NCI-H748 (cell line): ENCODE data around the gene CCDC154.

Experiments
- DNase-seq: peaks from one replicate; lab custom pipeline; 2025; ENCODE audit not compliant: unreplicated experiment; lab: John Stamatoyannopoulos, UW

Gene CCDC154

GRCh38 chr16:1457489-1458245 lies 13.3 kb upstream of the CCDC154 start:
- DNase-seq, result no peak

GRCh38 chr16:1456951-1457350 lies 12.6 kb upstream of the CCDC154 start:
- no peak for DNase-seq

GRCh38 chr16:1455190-1456171 lies 11.1 kb upstream of the CCDC154 start:
- DNase-seq, result no peak

DNA sequence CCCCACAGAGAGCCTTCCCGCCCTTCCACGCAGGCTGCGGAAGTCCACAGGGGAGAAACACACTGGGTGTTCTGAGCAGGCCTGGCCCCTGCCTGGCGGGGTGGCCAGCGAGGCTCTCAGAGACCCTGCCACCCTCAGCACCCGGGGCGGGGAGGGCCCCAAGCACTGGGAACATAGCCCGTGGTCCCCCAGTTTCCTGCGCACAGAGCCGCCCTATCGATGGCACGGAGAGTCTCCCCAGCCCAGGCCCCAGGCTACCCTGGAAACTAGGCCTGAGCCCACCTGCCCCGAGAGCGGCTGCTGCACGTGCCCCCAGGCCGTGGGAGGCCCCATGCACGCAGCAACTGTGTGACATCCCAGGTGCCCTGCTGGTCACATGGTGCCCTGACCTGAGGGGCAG lies 10.2 kb upstream of the CCDC154 start:
- DNase-seq, result no peak

DNA sequence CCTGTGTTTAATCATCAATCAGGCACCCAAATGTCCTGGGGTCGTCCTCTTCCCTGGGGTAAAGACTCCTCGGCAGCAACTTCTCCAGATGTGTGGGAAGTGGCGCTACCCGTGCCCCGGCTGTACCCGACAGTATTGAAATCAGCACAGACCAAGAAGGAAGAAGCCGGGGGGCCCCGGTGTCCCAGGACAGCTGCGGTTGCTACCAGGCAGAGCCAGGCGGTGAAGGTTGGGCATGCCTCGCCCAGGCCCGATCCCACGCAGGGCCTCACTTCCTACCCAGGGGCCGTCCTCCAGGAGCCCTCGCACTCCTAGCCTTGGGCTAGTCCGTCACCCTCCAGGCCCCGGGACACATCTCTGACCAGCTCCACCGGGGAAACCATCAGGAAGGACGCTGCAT lies 9.0 kb upstream of the CCDC154 start:
- no peak for DNase-seq

DNA sequence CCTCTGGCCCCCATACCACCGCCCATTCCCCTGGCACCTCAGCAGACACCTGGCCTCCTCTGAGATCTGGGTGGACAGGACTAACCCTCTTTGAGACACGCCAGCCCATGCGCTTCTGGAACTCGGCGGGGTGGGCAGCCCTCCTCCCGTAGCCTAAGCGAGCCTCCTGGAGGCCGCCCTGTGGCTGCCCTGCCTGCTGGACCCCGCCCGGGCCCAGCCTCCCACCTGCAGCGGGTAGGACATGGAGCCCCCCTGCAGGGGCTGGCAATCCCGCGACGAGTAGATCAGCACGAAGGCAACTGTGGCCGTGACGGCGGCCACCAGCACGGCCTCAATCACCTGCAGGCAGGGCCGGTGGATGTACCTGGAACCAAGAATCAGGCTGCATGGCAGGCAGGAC lies 8.2 kb upstream of the CCDC154 start:
- no peak for DNase-seq

- DNase-seq, result no peak
Observed at GRCh38 chr16:1451702-1452392, 7.5 kb upstream of the CCDC154 start.

DNA sequence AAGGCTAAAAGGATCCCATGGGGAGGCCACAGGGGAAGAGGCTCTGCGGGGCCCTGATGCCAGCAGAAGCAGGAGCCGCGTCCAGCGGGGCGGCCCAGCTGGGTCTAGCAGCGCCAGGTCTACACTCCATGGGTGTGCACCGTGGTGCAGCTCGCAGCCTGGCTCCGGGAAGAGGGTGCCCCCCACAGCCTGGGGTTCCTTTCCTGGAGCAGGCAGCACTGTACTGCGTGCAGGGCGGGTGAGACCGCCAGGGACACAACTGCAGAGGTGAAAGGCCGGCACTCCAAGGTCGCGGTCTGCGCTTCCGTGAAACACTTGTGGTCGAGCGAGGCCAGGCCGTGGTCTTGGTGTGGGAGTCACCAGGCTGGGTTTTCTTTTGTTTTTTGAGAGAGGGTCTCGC lies 6.5 kb upstream of the CCDC154 start:
- no peak for DNase-seq

- no peak for DNase-seq
Observed at GRCh38 chr16:1450218-1450617, 5.9 kb upstream of the CCDC154 start.

DNA sequence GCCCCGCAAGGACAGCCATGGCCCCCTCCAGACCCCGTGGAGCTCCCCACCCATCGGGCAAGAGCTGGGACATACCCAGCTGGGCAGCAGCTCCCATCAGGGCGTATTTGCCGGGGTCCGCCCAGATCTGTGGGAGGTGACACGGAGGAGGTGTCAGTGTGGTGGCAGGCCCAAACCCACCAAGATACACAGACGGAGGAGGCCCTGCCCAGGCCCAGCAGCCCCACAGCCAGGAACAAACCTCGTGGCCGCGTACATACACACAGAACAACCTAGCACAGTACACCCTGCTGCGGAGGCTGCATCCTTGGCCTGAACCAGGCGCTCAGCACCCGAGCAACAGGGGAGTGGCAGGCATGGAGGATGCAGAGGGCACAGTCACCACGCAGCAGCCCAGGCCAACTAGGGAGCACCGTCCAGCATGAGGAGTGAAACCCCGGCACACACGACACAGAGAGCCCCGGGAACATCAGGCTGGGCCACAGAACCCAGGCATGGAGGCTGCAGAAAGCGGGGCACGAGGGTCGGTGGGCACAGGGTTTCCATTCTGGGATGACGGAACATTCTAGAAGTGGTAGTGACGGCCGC lies 4.9 kb upstream of the CCDC154 start:
- no peak for DNase-seq

- no peak for DNase-seq
Observed at GRCh38 chr16:1448536-1449116, 4.3 kb upstream of the CCDC154 start.

DNA sequence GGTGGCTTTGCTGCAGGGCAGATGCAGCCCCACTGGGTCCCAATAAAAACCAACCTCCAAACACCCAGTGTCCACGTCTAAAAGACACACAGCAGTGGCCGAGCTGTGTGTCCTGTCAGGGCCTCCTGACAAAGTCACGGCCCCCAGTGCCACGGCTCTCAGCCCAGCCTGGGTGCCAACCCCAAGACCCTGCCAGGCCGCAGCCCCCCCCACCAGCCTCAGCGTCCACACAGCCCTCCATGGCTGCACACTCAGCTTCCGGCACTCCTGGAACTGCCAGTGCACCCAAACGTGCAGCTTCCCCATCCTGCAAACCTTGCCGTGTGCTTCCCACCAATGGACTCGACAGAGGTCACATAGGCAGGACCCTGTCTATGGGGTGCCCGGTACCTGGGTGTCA lies 3.6 kb upstream of the CCDC154 start:
- DNase-seq, result no peak

- DNase-seq, result no peak
Observed at GRCh38 chr16:1446296-1447080, 2.1 kb upstream of the CCDC154 start.

GRCh38 chr16:1445518-1446203 lies 1.3 kb upstream of the CCDC154 start:
- DNase-seq, result no peak

GRCh38 chr16:1444730-1445517 lies 568 bp upstream of the CCDC154 start:
- DNase-seq, result no peak

DNA sequence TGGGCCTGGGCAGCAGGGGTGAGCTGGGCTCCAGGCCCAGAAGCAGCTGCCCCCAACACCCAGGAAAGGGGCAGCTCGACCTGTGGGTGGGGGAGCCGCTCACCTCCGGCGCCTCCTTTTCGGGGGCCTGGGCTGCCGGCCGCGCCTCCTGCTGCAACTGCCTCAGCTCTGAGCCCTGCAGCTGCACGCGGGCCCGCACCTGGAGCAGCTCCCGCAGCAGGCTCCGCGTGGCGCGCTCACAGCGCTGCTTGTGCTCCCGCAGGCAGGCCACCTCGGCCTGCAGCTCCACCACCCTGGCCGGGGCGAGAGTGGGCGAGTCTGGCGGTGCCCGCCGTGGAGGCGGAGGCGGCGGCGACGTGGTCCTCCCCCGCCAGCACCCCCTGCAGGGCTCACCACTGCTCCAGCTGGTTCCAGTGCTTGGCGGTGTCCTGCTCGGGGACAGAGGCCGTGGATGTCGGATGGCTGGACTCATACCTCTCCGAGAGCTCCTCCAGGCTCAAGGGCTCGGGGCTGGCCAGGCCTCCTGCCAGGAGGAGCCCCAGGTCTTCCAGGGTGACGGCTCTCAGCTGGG lies 868 bp downstream of the CCDC154 start:
- no peak for DNase-seq

GRCh38 chr16:1442697-1443096 lies 1.7 kb downstream of the CCDC154 start:
- no peak for DNase-seq

- no peak for DNase-seq
Observed at GRCh38 chr16:1441391-1441829, 2.9 kb downstream of the CCDC154 start.
